ENCODE data around the gene MYEF2. TPM values are rescaled to one million over a fixed set of nuclear protein-coding genes. Genes with fewer than 3 reads are reported as not detected.

The MYEF2 gene
- total RNA-seq, 1 donor from 2014 or later = 21.3 TPM

DNA sequence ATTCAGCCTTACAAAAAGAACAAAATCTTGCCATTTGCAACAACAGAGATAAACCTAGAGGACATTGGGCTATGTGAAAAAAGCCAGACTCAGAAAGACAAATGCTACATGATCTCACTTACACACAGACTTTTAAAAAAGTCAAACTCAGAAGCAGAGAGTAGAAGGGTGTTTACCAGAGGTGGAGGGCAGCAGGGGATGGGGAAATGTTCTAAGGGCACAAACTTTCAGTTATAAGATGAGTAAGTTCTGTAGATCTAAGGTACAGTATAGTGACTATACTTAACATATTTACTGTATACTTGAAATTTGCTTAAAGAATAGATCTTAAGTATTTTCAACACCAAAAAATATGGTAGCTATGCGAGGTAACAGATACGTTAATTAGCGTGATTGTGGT lies 3.0 kb downstream of the MYEF2 start:
- Histone ChIP-seq H3K27me3 (peaks cover 4% of the 10 kb centered on the region), H3K36me3 (no peaks in the 10 kb centered on the region), H3K27ac (no peak overlapping the region), H3K4me1 (peaks cover 6% of the 10 kb centered on the region), H3K4me3 (no peak overlapping the region), H3K9me3 (no peaks in the 10 kb centered on the region)
- TF ChIP-seq, protein P1, sequence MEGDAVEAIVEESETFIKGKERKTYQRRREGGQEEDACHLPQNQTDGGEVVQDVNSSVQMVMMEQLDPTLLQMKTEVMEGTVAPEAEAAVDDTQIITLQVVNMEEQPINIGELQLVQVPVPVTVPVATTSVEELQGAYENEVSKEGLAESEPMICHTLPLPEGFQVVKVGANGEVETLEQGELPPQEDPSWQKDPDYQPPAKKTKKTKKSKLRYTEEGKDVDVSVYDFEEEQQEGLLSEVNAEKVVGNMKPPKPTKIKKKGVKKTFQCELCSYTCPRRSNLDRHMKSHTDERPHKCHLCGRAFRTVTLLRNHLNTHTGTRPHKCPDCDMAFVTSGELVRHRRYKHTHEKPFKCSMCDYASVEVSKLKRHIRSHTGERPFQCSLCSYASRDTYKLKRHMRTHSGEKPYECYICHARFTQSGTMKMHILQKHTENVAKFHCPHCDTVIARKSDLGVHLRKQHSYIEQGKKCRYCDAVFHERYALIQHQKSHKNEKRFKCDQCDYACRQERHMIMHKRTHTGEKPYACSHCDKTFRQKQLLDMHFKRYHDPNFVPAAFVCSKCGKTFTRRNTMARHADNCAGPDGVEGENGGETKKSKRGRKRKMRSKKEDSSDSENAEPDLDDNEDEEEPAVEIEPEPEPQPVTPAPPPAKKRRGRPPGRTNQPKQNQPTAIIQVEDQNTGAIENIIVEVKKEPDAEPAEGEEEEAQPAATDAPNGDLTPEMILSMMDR (IDR thresholded peaks at IDR 0.05) = no peak
- ATAC-seq (no peak), DNase-seq (no peak)
- intact Hi-C loops (cut with DNase I) = no loop called here

DNA sequence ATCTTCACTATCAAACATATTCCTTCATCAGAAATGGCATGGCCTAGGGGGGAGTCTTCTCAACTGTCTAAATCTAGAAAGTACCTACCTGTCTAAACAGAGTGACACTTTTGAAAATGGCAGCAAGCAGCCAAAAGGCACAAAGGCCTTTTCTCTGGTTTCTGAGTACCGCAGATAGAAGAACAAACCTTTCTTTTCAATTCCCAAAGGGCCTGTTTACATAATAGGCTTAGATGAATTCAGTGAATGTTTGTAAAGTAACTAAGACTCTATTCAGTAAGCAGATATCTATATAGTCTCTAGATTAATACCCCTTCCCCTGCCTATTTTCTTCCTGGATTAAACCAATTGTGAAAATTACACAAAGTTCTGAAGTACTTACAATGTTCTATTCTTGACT lies 7.1 kb downstream of the MYEF2 start:
- intact Hi-C loops (cut with DNase I) = no loop called here
- Histone ChIP-seq H3K36me3 (no peaks in the 10 kb centered on the region), H3K9me3 (no peaks in the 10 kb centered on the region), H3K4me3 (no peak overlapping the region), H3K27ac (no peak overlapping the region), H3K27me3 (no peaks in the 10 kb centered on the region), H3K4me1 (no peaks in the 10 kb centered on the region)
- TF ChIP-seq, protein P1 (IDR thresholded peaks at IDR 0.05) = no peak
- DNase-seq = no peak
- no peak for ATAC-seq

DNA sequence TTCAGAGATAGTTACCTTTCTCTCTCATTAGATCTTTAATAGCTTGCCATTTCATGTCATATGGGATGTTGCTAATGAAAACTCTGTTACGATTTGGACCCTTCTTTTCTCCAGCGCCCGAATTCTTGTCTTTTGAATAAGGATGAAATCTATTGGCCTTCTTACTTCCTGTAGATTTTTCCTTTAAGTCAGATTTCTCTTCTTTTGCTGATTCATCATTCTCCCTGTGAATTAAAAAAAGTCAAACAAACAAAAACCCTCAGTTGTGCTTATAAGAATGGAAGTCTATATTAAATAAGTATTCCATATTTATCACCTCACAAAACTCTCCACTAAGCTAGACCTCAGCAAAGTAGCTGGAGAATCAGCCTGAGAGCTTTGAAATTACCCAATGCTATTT lies 9.5 kb downstream of the MYEF2 start:
- H3K36me3 ChIP-seq = no peaks in the 10 kb centered on the region
- ATAC-seq (no peak), DNase-seq (no peak)
- no peaks in the 10 kb centered on the region for H3K4me1 ChIP-seq
- H3K27me3 ChIP-seq = no peaks in the 10 kb centered on the region
- TF ChIP-seq, protein P1 (IDR thresholded peaks at IDR 0.05) = no peak
- intact Hi-C loops (cut with DNase I) = no loop called here
- no peak overlapping the region for H3K27ac ChIP-seq
- H3K4me3 ChIP-seq = no peak overlapping the region
- H3K9me3 ChIP-seq = no peaks in the 10 kb centered on the region

DNA sequence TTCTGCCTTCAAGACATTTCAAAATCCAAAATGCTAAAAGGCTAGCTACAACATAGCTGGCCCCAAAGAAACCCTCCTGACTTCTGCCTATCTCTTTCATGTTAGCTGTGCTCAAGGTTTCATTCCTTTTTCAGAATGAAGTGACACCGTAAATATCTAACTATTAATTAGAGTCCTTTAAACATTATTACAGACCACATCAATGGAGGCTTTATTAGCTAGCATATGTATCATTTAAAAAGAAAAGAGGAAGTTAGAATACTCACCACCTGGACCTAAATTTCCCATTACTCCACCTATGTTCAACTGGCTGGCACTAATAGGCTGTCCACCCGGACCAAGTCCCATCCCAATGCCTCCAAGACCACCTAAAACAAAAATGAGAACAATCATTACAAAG lies 24.6 kb downstream of the MYEF2 start:
- Histone ChIP-seq H3K4me3 (no peak overlapping the region), H3K27me3 (no peaks in the 10 kb centered on the region), H3K27ac (no peak overlapping the region), H3K36me3 (peaks cover 5% of the 10 kb centered on the region), H3K9me3 (no peaks in the 10 kb centered on the region), H3K4me1 (no peaks in the 10 kb centered on the region)
- TF ChIP-seq, protein P1 (IDR thresholded peaks at IDR 0.05) = no peak
- intact Hi-C loops (cut with DNase I) = no loop called here
- ATAC-seq (no peak), DNase-seq (no peak)

- H3K9me3 ChIP-seq = no peaks in the 10 kb centered on the region
- H3K27me3 ChIP-seq = no peaks in the 10 kb centered on the region
- TF ChIP-seq, protein P1 (IDR thresholded peaks at IDR 0.05) = no peak
- no peak overlapping the region for H3K4me3 ChIP-seq
- ATAC-seq (no peak), DNase-seq (no peak)
- intact Hi-C loops (cut with DNase I) = no loop called here
- peaks cover 5% of the 10 kb centered on the region for H3K36me3 ChIP-seq
- H3K27ac ChIP-seq = no peak overlapping the region
- H3K4me1 ChIP-seq = no peaks in the 10 kb centered on the region
Measured at GRCh38 chr15:48149858-48150257, 28.2 kb downstream of the MYEF2 start.

- DNase-seq (no peak), ATAC-seq (no peak)
- Histone ChIP-seq H3K4me1 (peaks cover 6% of the 10 kb centered on the region), H3K4me3 (no peak overlapping the region), H3K27me3 (no peaks in the 10 kb centered on the region), H3K27ac (no peak overlapping the region), H3K9me3 (no peaks in the 10 kb centered on the region), H3K36me3 (no peaks in the 10 kb centered on the region)
- TF ChIP-seq, protein P1 (IDR thresholded peaks at IDR 0.05) = no peak
- intact Hi-C loops (cut with DNase I) = no loop called here
Measured at GRCh38 chr15:48147358-48147757, 30.7 kb downstream of the MYEF2 start.

All from upper lobe of right lung (tissue), 1 donor.